Ishikawa (cell line): ENCODE data around the gene KLHL11.

Experiments used
- CEBPB ChIP-seq: IDR thresholded peaks from 2 replicates; pipeline ENCODE4 v1.6.1; 2012
- CREB1 ChIP-seq: IDR thresholded peaks from 2 replicates; pipeline ENCODE4 v1.6.1; 2012; ENCODE audit warnings: low read depth
- EGR1 ChIP-seq: IDR thresholded peaks from 2 replicates; pipeline ENCODE4 v1.6.1; 2012
- EP300 ChIP-seq: IDR thresholded peaks from 2 replicates; pipeline ENCODE4 v1.6.1; 2012; ENCODE audit warnings: borderline replicate concordance
- FOXM1 ChIP-seq: IDR thresholded peaks from 2 replicates; pipeline ENCODE4 v1.6.1; 2012; ENCODE audit warnings: low read depth, borderline replicate concordance
- MAX ChIP-seq: IDR thresholded peaks from 2 replicates; pipeline ENCODE4 v1.6.1; 2012
- NFIC ChIP-seq: IDR thresholded peaks from 2 replicates; pipeline ENCODE4 v1.6.1; 2012
- RAD21 ChIP-seq: IDR thresholded peaks from 2 replicates; pipeline ENCODE4 v1.6.1; 2012; ENCODE audit warnings: low read depth
- REST ChIP-seq: IDR thresholded peaks from 2 replicates; pipeline ENCODE4 v1.6.1; 2012; ENCODE audit warnings: low read depth, mild to moderate bottlenecking
- TAF1 ChIP-seq: IDR thresholded peaks from 2 replicates; pipeline ENCODE4 v1.6.1; 2012; ENCODE audit warnings: low read depth, mild to moderate bottlenecking
- TCF12 ChIP-seq: IDR thresholded peaks from 2 replicates; pipeline ENCODE4 v1.6.1; 2012; ENCODE audit warnings: low read depth
- TEAD4 ChIP-seq: IDR thresholded peaks from 2 replicates; pipeline ENCODE4 v1.6.1; 2012
- USF1 ChIP-seq: IDR thresholded peaks from 2 replicates; pipeline ENCODE4 v1.6.1; 2012
- YY1 ChIP-seq: IDR thresholded peaks from 2 replicates; pipeline ENCODE4 v1.6.1; 2012; ENCODE audit warnings: low read depth
- ZBTB7A ChIP-seq: IDR thresholded peaks from 2 replicates; pipeline ENCODE4 v1.6.1; 2012; ENCODE audit warnings: low read depth

KLHL11 gene

GRCh38 chr17:41864836-41865595, at the start of gene KLHL11:
Gene KLHL11 (minus strand): TSS chr17:41865423. CDS start chr17:41865370, 53 bp downstream.
- peak; percentile 96 for TF ChIP-seq YY1
- TF ChIP-seq REST: no peak
- peak; percentile 60; the same call in 1 of the 2 replicates for TF ChIP-seq EGR1
- peak; percentile 86 for TF ChIP-seq MAX
- no peak for TF ChIP-seq CREB1
- TF ChIP-seq CEBPB: no peak
- peak; percentile 98 for TF ChIP-seq TAF1
- peak; percentile 43; the same call in 1 of the 2 replicates for TF ChIP-seq EP300
- TF ChIP-seq RAD21: no peak
- TF ChIP-seq FOXM1: no peak
- TF ChIP-seq TEAD4: peak; percentile 35; the same call in 1 of the 2 replicates
- no peak; the same call in 1 of the 2 replicates for TF ChIP-seq TCF12
- no peak for TF ChIP-seq ZBTB7A
- no peak for TF ChIP-seq NFIC
- TF ChIP-seq USF1: no peak

GRCh38 chr17:41915020-41915419, 49.8 kb upstream of the KLHL11 start:
- TF ChIP-seq TAF1 (no peak), CEBPB (no peak), RAD21 (no peak), NFIC (no peak), EGR1 (no peak), FOXM1 (no peak), EP300 (no peak), TEAD4 (no peak), CREB1 (no peak), USF1 (no peak), YY1 (no peak), REST (no peak), MAX (no peak), ZBTB7A (no peak), TCF12 (no peak)

GRCh38 chr17:41914358-41914766, 49.1 kb upstream of the KLHL11 start:
- TF ChIP-seq NFIC (no peak), USF1 (no peak)

- TF ChIP-seq YY1 (no peak), CREB1 (no peak), MAX (no peak), TEAD4 (no peak), USF1 (no peak), EP300 (no peak), NFIC (no peak), FOXM1 (no peak), ZBTB7A (no peak), TCF12 (no peak), RAD21 (no peak), CEBPB (no peak), EGR1 (no peak), REST (no peak), TAF1 (no peak)
These were observed 48.6 kb upstream of the KLHL11 start for GRCh38 chr17:41913798-41914197.
